ENCODE measurements around the gene ENPP6.

DNA sequence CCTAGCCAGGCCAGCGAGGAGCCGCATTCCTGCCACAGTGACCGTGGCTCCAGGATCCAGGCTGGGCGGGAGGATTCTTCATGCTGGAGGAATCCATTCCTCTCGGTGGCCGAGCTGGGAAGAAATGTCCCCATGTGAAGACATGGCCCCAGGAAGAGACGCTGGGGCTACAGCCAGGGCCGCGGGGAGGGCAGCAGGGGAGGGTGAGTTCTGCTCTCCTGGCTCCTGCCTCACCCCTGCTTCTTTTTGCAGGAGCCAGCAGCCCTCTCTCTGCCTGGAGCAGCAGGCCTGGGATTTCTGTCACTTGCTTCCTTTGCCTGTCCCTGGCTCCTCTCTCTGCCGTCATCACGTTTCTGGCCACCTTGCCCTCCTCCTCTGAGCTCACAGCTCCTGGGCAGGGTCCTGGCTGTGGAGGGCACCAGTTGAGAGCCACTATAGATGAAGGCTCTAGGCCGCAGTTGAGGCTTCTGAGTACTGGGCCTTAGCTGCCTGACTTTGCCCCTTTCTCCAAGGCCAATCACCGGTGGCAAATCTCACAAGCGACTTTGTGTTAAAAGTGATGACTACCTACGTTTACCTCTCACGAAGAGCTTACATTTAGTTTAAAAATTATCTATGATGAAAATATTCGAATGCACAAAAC, 48.3 kb downstream of the ENPP6 start:
- TF ChIP-seq, protein P1, sequence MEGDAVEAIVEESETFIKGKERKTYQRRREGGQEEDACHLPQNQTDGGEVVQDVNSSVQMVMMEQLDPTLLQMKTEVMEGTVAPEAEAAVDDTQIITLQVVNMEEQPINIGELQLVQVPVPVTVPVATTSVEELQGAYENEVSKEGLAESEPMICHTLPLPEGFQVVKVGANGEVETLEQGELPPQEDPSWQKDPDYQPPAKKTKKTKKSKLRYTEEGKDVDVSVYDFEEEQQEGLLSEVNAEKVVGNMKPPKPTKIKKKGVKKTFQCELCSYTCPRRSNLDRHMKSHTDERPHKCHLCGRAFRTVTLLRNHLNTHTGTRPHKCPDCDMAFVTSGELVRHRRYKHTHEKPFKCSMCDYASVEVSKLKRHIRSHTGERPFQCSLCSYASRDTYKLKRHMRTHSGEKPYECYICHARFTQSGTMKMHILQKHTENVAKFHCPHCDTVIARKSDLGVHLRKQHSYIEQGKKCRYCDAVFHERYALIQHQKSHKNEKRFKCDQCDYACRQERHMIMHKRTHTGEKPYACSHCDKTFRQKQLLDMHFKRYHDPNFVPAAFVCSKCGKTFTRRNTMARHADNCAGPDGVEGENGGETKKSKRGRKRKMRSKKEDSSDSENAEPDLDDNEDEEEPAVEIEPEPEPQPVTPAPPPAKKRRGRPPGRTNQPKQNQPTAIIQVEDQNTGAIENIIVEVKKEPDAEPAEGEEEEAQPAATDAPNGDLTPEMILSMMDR (IDR thresholded peaks at IDR 0.05), result no peak
- TF ChIP-seq EP300 (IDR thresholded peaks at IDR 0.05) (no peak), POLR2AphosphoS5 (IDR thresholded peaks at IDR 0.05) (no peak)
